Tibial nerve (tissue), 4 donors: ENCODE measurements around the gene SERPING1. TPM values are rescaled to one million over a fixed set of nuclear protein-coding genes. Genes with fewer than 3 reads are reported as not detected.
A peak's percentile ranks its signal among the peaks of the same experiment; 100 is the strongest.

Experiments
- DNase-seq, 2 donors: peaks; one replicate each; pipeline ENCODE4 v3.0.0-alpha.2; 2019; ENCODE audit warnings: low spot score in 2 of 2
- H3K27ac ChIP-seq, 4 donors: fragments of 200-600 bp; sonication (generic) in 3 of 4; one replicate each; pipeline ENCODE4 v1.5.1; 2017 to 2019; ENCODE audit warnings: mild to moderate bottlenecking in 1 of 4
- H3K27me3 ChIP-seq, 2 donors: fragments of 200-600 bp; sonication (generic) in 1 of 2; one replicate each; pipeline versions ENCODE4 v1.5.1 to v1.6.0; 2017 to 2019
- H3K36me3 ChIP-seq, 3 donors: fragments of 200-600 bp; sonication (generic); one replicate each; pipeline ENCODE4 v1.5.1; 2018 to 2019
- H3K4me1 ChIP-seq, 4 donors: fragments of 200-600 bp; sonication (generic) in 3 of 4; one replicate each; pipeline ENCODE4 v1.5.1; 2017 to 2019
- H3K4me3 ChIP-seq, 4 donors: fragments of 200-600 bp; sonication (generic) in 3 of 4; one replicate each; pipeline ENCODE4 v1.5.1; 2017 to 2019; ENCODE audit warnings: mild to moderate bottlenecking in 1 of 4, moderate library complexity in 1 of 4
- H3K9me3 ChIP-seq, 4 donors: fragments of 200-600 bp; sonication (generic) in 3 of 4; one replicate each; pipeline ENCODE4 v1.5.1; 2017 to 2019
- CTCF ChIP-seq, 5 experiments: fragments of 200-600 bp in 3 of 5; fragments of 450-650 bp in 2 of 5; sonication (generic) in 3 of 5; IDR thresholded peaks; one replicate each; pipeline ENCODE4 v1.5.1; 2016 to 2019; ENCODE audit warnings: antibody characterized with exemption in 5 of 5, mild to moderate bottlenecking in 3 of 5, moderate library complexity in 2 of 5
- EP300 ChIP-seq, 2 donors: sonication (generic); formaldehyde crosslinking; IDR thresholded peaks; one replicate each; pipeline ENCODE4 v1.6.1; 2017; ENCODE audit warnings: antibody characterized with exemption in 2 of 2, mild to moderate bottlenecking in 1 of 2
- POLR2A ChIP-seq, 2 donors: fragments of 450-650 bp; IDR thresholded peaks; one replicate each; pipeline ENCODE4 v1.6.1; 2017; ENCODE audit warnings: antibody characterized with exemption in 2 of 2, mild to moderate bottlenecking in 2 of 2, moderate library complexity in 2 of 2
- WGBS, 2 donors: methylation state at CpG; one replicate each; pipeline ENCODE4 v1.1.5; 2018; 5-methylcytosine and 5-hydroxymethylcytosine counted together
- total RNA-seq, 4 donors: library from RNA; depleted of rRNA; stranded (reverse); fragments of >200 nt; gene quantifications; one replicate each; pipeline ENCODE4 v1.1.0, GENCODE V29; 2016

Gene SERPING1
- total RNA-seq, 4 donors from 2014 or later = 508 to 826 (median 607) TPM

- Histone ChIP-seq H3K9me3 (no peaks in the 10 kb centered on the region), H3K27me3 (no peaks in the 10 kb centered on the region), H3K4me3 (peak overlapping the region; percentile 69 to 90 (median 78)), H3K4me1 (peaks cover 0 to 38% (median 17%) of the 10 kb centered on the region in 4 donors), H3K36me3 (no peaks in the 10 kb centered on the region), H3K27ac (peak overlapping the region; percentile 76 to 95 (median 81))
- TF ChIP-seq CTCF (IDR thresholded peaks at IDR 0.05) (no peak), EP300 (IDR thresholded peaks at IDR 0.05) (no peak), POLR2A (IDR thresholded peaks at IDR 0.05) (no peak)
- DNase-seq = no peak
- WGBS, 2 donors = 1% methylated on average over 19 of the region's 19 CpGs
Observed at GRCh38 chr11:57638811-57639320, 41.4 kb downstream of the SERPING1 start.

GRCh38 chr11:57639321-57640067, 42.0 kb downstream of the SERPING1 start:
- Histone ChIP-seq H3K27me3 (no peaks in the 10 kb centered on the region), H3K4me1 (peaks cover 0 to 41% (median 18%) of the 10 kb centered on the region in 4 donors), H3K4me3 (peak overlapping the region; percentile 69 to 90 (median 78)), H3K9me3 (no peaks in the 10 kb centered on the region), H3K27ac (peak overlapping the region; percentile 40 to 95 (median 78)), H3K36me3 (no peaks in the 10 kb centered on the region)
- no peak for DNase-seq
- no peak for TF ChIP-seq CTCF (IDR thresholded peaks at IDR 0.05)
- no peak for TF ChIP-seq POLR2A (IDR thresholded peaks at IDR 0.05)
- no peak for TF ChIP-seq EP300 (IDR thresholded peaks at IDR 0.05)
- 6% methylated on average over 15 of the region's 15 CpGs for WGBS, 2 donors

GRCh38 chr11:57640068-57640800, 42.7 kb downstream of the SERPING1 start:
- Histone ChIP-seq H3K4me3 (peak overlapping the region in 2 of 4 donors; percentile 69 to 90), H3K36me3 (no peaks in the 10 kb centered on the region), H3K9me3 (no peaks in the 10 kb centered on the region), H3K4me1 (peaks cover 0 to 48% (median 21%) of the 10 kb centered on the region in 4 donors), H3K27ac (peak overlapping the region in 3 of 4 donors; percentile 40 to 95 (median 76)), H3K27me3 (no peaks in the 10 kb centered on the region)
- 22 to 33% methylated on average over 7 to 9 of the region's 9 CpGs for WGBS, 2 donors
- no peak for TF ChIP-seq POLR2A (IDR thresholded peaks at IDR 0.05)
- TF ChIP-seq CTCF (IDR thresholded peaks at IDR 0.05) = no peak
- TF ChIP-seq EP300 (IDR thresholded peaks at IDR 0.05) = no peak
- no peak for DNase-seq

- H3K27ac ChIP-seq = peak overlapping the region in 2 of 4 donors; percentile 76 to 95
- H3K27me3 ChIP-seq = no peaks in the 10 kb centered on the region
- peaks cover 0 to 58% (median 27%) of the 10 kb centered on the region in 4 donors for H3K4me1 ChIP-seq
- no peak for DNase-seq
- 36 to 37% methylated on average over 7 of the region's 7 CpGs for WGBS, 2 donors
- TF ChIP-seq EP300 (IDR thresholded peaks at IDR 0.05) (no peak), CTCF (IDR thresholded peaks at IDR 0.05) (peak; percentile 38 to 56 (median 46)), POLR2A (IDR thresholded peaks at IDR 0.05) (no peak)
- no peaks in the 10 kb centered on the region for H3K9me3 ChIP-seq
- no peaks in the 10 kb centered on the region for H3K36me3 ChIP-seq
- H3K4me3 ChIP-seq = no peak overlapping the region
Observed at GRCh38 chr11:57641011-57641807, 43.7 kb downstream of the SERPING1 start.
